ENCODE data around the gene TLCD5.
A peak's percentile ranks its signal among the peaks of the same experiment; 100 is the strongest.

The TLCD5 gene

DNA sequence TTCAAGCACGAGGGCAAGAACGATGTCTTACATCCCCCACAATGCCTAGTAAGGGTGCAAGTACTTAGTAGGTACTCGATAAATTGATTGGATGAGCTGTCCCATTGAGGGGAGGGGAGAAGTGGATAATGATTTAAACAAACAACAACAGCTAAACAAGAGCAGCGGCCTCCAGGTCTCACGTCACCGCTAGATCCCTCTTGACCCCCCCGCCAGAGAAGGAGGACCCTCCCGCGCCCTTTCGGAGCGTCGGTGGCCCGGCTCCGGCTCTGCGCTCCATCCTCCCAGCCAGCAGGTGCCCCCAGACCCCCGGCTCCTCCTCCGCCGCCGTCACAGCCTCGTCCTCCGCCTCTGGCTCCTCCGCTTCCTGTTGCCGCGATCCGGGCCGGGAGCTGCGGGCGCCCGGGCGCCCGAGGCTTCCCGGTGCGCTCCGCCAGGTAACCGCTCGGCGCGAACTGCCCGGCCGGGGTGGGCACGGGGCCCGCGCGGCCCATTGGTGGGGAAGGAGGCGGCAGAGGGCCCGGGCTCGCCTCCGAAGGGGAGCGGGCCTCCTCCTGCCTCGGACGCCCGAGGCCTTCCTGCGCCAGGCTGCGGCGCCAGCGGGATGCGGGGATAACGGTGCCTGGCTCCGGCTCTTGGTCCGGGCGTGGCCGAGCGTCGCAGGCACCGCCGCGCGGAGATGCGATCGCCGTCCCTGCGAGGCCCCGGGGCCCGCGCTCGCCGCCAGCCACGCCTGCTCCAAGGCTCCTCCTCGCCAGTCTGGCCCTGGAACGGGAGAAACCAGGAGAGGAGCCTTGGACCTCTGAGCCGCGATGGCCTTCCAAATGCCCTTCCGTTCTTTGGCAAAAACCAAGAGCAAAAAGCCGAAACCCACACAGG lies at the start of gene TLCD5:
Gene TLCD5, plus strand, starts transcription at position 368 of the 879 bp plus-strand sequence. CDS start 2,143 bp downstream, outside the sequence.
- peaks cover 15% of the 10 kb centered on the region for H3K36me3 ChIP-seq (ENCODE audit: insufficient read depth, insufficient read length, low read length)
- TF ChIP-seq SUZ12 (IDR thresholded peaks at IDR 0.05; ENCODE audit: extremely low read depth, insufficient read depth, insufficient read length): no peak
- TF ChIP-seq ZNF274 (IDR thresholded peaks at IDR 0.05; ENCODE audit: low read depth, low read length): no peak
- no peak for TF ChIP-seq YY1 (IDR thresholded peaks at IDR 0.05; ENCODE audit: insufficient read depth, insufficient read length)
- peak; percentile 86 for DNase-seq (ENCODE audit: low read depth, low spot score)
- no peaks in the 10 kb centered on the region for H3K9me3 ChIP-seq (ENCODE audit: insufficient read depth, low read length)
- peak within 1 kb of the TSS; percentile 87 for H3K9ac ChIP-seq (ENCODE audit: insufficient read length, low read depth)
- H3K27me3 ChIP-seq (ENCODE audit: insufficient read depth, insufficient read length): peaks cover 19% of the 10 kb centered on the region
- peak within 1 kb of the TSS; percentile 77 for H3K4me3 ChIP-seq (ENCODE audit: insufficient read length, low read depth)
- peaks cover 2% of the 10 kb centered on the region for H3K4me1 ChIP-seq (ENCODE audit: insufficient read depth, insufficient read length)

DNA sequence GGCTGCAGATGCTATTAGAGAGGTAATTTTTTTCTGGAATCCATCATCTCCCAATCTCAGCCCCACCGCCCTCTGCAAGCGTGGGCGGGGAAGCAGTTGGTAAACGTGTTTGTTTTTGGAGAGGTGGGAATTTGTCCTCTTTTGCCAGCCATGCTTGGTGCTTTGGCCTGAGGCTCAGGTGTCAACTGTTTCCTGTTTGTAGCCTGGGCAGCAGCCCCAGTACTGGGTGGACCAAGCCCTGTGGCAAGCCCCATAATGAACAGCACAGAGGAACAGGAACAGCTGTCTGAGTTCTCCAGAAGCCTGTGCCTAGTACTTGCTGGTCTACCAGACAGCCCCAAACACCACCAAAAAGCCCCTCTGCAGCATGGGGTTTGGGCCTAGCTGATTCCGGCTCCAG lies 45.6 kb upstream of the TLCD5 start:
- H3K4me3 ChIP-seq (ENCODE audit: insufficient read length, low read depth): no peak overlapping the region
- no peak for DNase-seq (ENCODE audit: low read depth, low spot score)
- no peak for TF ChIP-seq SUZ12 (IDR thresholded peaks at IDR 0.05; ENCODE audit: extremely low read depth, insufficient read depth, insufficient read length)
- no peak for TF ChIP-seq ZNF274 (IDR thresholded peaks at IDR 0.05; ENCODE audit: low read depth, low read length)
- TF ChIP-seq YY1 (IDR thresholded peaks at IDR 0.05; ENCODE audit: insufficient read depth, insufficient read length): no peak
- no peaks in the 10 kb centered on the region for H3K27me3 ChIP-seq (ENCODE audit: insufficient read depth, insufficient read length)
- H3K36me3 ChIP-seq (ENCODE audit: insufficient read depth, insufficient read length, low read length): no peaks in the 10 kb centered on the region
- H3K4me1 ChIP-seq (ENCODE audit: insufficient read depth, insufficient read length): peaks cover 3% of the 10 kb centered on the region
- no peak overlapping the region for H3K9ac ChIP-seq (ENCODE audit: insufficient read length, low read depth)
- H3K9me3 ChIP-seq (ENCODE audit: insufficient read depth, low read length): no peaks in the 10 kb centered on the region

DNA sequence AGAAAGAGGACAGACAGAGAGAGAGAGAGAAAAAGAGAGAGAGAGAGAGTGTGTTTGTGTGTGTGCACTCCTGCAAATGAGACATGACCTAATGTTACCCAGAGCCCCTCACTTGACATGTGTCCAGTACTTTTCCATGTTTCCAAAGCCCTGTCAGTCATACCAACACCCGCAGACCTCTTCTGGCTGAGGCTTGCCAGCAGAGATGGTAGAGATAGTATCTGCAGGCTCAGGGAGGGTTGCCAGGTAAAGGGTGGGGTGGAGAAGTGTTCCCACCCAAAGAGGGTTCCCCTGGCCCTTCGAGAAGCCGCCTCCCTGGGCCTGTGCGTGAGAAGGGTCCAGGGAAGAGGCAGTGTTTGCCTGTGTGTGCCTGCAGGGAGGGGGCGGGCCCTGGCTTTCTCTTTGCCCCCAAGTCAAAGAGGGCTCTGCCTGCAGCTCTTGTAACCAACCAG lies 44.5 kb upstream of the TLCD5 start:
- Histone ChIP-seq H3K27me3 (ENCODE audit: insufficient read depth, insufficient read length) (no peaks in the 10 kb centered on the region), H3K36me3 (ENCODE audit: insufficient read depth, insufficient read length, low read length) (no peaks in the 10 kb centered on the region), H3K9me3 (ENCODE audit: insufficient read depth, low read length) (no peaks in the 10 kb centered on the region), H3K9ac (ENCODE audit: insufficient read length, low read depth) (no peak overlapping the region), H3K4me1 (ENCODE audit: insufficient read depth, insufficient read length) (peaks cover 3% of the 10 kb centered on the region), H3K4me3 (ENCODE audit: insufficient read length, low read depth) (no peak overlapping the region)
- no peak for DNase-seq (ENCODE audit: low read depth, low spot score)
- TF ChIP-seq YY1 (IDR thresholded peaks at IDR 0.05; ENCODE audit: insufficient read depth, insufficient read length): no peak

DNA sequence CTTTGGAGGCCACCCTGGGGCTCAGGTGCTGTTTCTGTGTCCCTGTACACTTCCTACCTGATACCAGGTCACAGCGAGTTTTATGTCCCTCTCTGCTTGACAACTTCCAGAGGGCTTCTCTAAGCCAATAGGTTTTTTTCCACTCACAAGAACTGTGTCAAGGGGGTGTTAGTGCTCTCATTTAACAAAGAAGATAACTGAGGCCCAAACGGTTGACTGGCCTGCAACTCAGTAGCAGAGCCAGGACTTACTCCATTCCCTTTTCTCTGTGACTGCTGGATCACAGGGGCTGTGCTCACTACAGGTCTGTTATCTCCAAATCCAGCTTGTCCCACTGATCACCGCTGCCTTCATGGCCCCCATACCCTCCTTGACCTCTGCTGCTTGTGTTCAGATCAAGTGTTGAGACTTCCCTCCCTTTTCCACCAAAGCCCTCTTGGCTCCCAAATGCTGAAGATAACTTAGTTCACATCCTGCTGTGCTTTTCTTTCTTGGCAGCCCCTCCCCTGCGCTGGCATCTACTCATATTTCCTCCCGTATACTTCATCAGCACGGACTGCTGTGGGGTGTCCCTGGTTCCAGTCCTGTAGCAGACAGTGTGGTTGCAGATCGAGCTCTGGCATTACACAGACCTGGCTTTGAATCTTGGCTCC lies 43.8 kb upstream of the TLCD5 start:
- no peak for DNase-seq (ENCODE audit: low read depth, low spot score)
- no peaks in the 10 kb centered on the region for H3K9me3 ChIP-seq (ENCODE audit: insufficient read depth, low read length)
- no peaks in the 10 kb centered on the region for H3K27me3 ChIP-seq (ENCODE audit: insufficient read depth, insufficient read length)
- H3K9ac ChIP-seq (ENCODE audit: insufficient read length, low read depth): no peak overlapping the region
- TF ChIP-seq ZNF274 (IDR thresholded peaks at IDR 0.05; ENCODE audit: low read depth, low read length): no peak
- TF ChIP-seq YY1 (IDR thresholded peaks at IDR 0.05; ENCODE audit: insufficient read depth, insufficient read length): no peak
- no peak for TF ChIP-seq SUZ12 (IDR thresholded peaks at IDR 0.05; ENCODE audit: extremely low read depth, insufficient read depth, insufficient read length)
- no peaks in the 10 kb centered on the region for H3K36me3 ChIP-seq (ENCODE audit: insufficient read depth, insufficient read length, low read length)
- peaks cover 3% of the 10 kb centered on the region for H3K4me1 ChIP-seq (ENCODE audit: insufficient read depth, insufficient read length)
- H3K4me3 ChIP-seq (ENCODE audit: insufficient read length, low read depth): no peak overlapping the region

DNA sequence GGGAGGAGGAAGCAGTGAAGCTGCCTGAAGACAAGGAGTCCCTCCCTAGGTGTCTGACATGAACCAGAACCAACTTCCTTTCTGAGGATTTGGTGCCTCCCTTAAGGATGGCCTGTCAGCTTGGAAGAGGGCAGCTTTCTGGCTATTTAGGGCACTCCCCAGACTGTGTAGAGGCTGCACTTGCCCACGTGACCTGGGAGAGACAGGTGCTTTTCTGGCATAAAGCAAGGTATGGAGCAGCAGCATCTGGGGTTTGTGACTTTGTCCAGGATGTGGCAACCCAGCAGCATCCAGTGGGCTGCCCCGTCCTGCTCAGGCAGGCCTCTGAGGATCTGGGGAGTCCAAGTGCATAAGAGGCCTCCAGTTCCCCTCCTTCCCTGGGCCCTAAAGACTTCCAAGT lies 42.0 kb upstream of the TLCD5 start:
- H3K36me3 ChIP-seq (ENCODE audit: insufficient read depth, insufficient read length, low read length): no peaks in the 10 kb centered on the region
- TF ChIP-seq YY1 (IDR thresholded peaks at IDR 0.05; ENCODE audit: insufficient read depth, insufficient read length) (no peak), ZNF274 (IDR thresholded peaks at IDR 0.05; ENCODE audit: low read depth, low read length) (no peak), SUZ12 (IDR thresholded peaks at IDR 0.05; ENCODE audit: extremely low read depth, insufficient read depth, insufficient read length) (no peak)
- no peak overlapping the region for H3K4me3 ChIP-seq (ENCODE audit: insufficient read length, low read depth)
- no peak for DNase-seq (ENCODE audit: low read depth, low spot score)
- H3K27me3 ChIP-seq (ENCODE audit: insufficient read depth, insufficient read length): no peaks in the 10 kb centered on the region
- no peak overlapping the region for H3K9ac ChIP-seq (ENCODE audit: insufficient read length, low read depth)
- no peaks in the 10 kb centered on the region for H3K9me3 ChIP-seq (ENCODE audit: insufficient read depth, low read length)
- peaks cover 3% of the 10 kb centered on the region for H3K4me1 ChIP-seq (ENCODE audit: insufficient read depth, insufficient read length)

DNA sequence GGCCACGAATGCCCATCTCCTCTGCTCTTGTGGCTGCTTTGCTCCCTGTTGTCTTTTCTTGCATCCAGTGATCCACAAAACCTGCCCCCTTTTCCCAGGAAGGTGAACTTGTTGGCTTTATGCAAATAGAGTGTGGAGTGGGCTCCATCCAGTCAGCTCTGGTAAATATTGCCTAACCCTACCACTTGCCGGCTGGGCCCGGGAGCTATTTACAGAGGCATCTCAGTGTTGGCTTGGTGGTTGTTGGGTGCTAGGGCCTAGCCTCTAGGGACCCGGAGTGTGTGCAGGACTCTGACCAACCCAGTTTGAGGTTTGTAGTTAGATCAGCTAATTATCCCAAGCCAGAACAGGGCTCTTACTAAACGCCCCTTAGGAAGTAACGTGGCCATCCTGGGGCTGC lies 40.8 kb upstream of the TLCD5 start:
- TF ChIP-seq YY1 (IDR thresholded peaks at IDR 0.05; ENCODE audit: insufficient read depth, insufficient read length) (no peak), SUZ12 (IDR thresholded peaks at IDR 0.05; ENCODE audit: extremely low read depth, insufficient read depth, insufficient read length) (no peak), ZNF274 (IDR thresholded peaks at IDR 0.05; ENCODE audit: low read depth, low read length) (no peak)
- Histone ChIP-seq H3K4me3 (ENCODE audit: insufficient read length, low read depth) (no peak overlapping the region), H3K9ac (ENCODE audit: insufficient read length, low read depth) (no peak overlapping the region), H3K4me1 (ENCODE audit: insufficient read depth, insufficient read length) (peaks cover 3% of the 10 kb centered on the region), H3K27me3 (ENCODE audit: insufficient read depth, insufficient read length) (no peaks in the 10 kb centered on the region), H3K36me3 (ENCODE audit: insufficient read depth, insufficient read length, low read length) (no peaks in the 10 kb centered on the region), H3K9me3 (ENCODE audit: insufficient read depth, low read length) (no peaks in the 10 kb centered on the region)
- DNase-seq (ENCODE audit: low read depth, low spot score): no peak

DNA sequence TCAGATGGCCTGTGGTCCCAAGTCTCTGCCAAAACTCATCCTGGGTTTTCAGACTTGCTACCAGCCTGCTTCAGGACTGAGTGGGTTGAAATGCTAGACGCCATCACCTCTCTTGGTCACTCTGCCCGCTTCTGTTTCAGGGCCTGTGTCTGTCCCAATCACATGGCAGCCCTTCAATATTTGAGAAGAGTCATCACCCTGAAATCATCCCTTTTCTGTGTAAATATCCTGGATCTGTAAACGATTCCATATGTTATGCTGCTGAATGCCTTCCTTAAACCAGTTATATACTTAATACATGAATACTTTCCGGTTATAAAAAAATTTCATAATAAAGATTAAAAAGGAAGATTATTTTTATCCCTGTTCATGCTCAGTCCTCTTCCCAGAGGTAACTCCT lies 39.8 kb upstream of the TLCD5 start:
- Histone ChIP-seq H3K4me1 (ENCODE audit: insufficient read depth, insufficient read length) (peaks cover 3% of the 10 kb centered on the region), H3K27me3 (ENCODE audit: insufficient read depth, insufficient read length) (no peaks in the 10 kb centered on the region), H3K36me3 (ENCODE audit: insufficient read depth, insufficient read length, low read length) (no peaks in the 10 kb centered on the region), H3K9ac (ENCODE audit: insufficient read length, low read depth) (no peak overlapping the region), H3K4me3 (ENCODE audit: insufficient read length, low read depth) (no peak overlapping the region), H3K9me3 (ENCODE audit: insufficient read depth, low read length) (no peaks in the 10 kb centered on the region)
- TF ChIP-seq ZNF274 (IDR thresholded peaks at IDR 0.05; ENCODE audit: low read depth, low read length) (no peak), SUZ12 (IDR thresholded peaks at IDR 0.05; ENCODE audit: extremely low read depth, insufficient read depth, insufficient read length) (no peak), YY1 (IDR thresholded peaks at IDR 0.05; ENCODE audit: insufficient read depth, insufficient read length) (no peak)
- no peak for DNase-seq (ENCODE audit: low read depth, low spot score)

Data from NT2/D1 (cell line).